Measurements from ENCODE around the gene KRT40.

DNA sequence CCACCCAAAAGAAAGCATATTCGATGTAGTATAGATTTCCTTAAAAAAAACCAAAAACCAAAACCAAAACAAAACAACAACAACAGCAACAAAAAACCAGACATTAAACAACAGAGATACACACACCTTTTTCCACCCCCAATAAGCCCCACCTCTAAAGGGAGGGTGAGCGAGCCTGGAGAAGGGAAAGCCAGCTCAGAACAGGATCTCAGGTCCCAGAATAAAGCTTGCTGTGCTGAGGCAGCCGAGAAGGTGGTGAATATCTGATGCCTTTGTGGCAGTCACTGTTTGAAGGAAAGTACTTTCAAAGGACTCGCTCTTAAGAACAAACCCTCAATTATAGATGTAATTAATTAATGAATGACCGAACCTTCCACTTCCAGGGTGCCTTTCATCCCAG lies 47.1 kb downstream of the KRT40 start:
- TF ChIP-seq POLR2A (IDR thresholded peaks at IDR 0.05), result no peak
- TF ChIP-seq, protein P1, sequence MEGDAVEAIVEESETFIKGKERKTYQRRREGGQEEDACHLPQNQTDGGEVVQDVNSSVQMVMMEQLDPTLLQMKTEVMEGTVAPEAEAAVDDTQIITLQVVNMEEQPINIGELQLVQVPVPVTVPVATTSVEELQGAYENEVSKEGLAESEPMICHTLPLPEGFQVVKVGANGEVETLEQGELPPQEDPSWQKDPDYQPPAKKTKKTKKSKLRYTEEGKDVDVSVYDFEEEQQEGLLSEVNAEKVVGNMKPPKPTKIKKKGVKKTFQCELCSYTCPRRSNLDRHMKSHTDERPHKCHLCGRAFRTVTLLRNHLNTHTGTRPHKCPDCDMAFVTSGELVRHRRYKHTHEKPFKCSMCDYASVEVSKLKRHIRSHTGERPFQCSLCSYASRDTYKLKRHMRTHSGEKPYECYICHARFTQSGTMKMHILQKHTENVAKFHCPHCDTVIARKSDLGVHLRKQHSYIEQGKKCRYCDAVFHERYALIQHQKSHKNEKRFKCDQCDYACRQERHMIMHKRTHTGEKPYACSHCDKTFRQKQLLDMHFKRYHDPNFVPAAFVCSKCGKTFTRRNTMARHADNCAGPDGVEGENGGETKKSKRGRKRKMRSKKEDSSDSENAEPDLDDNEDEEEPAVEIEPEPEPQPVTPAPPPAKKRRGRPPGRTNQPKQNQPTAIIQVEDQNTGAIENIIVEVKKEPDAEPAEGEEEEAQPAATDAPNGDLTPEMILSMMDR (IDR thresholded peaks at IDR 0.05), result no peak
